Measurements from ENCODE around the gene DUSP11.
"Not testable (repeated sequence)": the region's sequence is repeated elsewhere in the genome, so short reads cannot be mapped to it uniquely, and the experiment has no call there.

DUSP11 gene

DNA sequence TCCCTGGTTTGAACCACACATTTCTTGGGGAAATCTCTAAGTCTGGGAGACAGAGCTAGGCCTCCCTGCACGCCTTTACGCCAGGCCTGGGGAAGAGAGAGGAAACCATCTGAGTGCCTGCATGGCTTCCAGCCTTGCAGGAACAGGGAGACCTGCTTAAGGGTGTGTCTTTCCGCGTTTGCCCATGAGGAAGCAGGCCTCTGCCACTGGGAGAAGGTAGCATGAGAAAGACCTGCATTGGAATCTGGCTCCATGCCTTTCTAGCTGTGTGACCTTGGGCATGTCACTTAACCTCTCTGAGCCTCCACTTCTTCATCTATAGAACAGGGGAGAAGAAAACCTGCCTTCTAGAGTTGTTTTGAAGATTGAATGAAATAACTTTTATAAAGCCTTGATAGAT, 62.2 kb downstream of the DUSP11 start:
- not testable (repeated sequence) for DNase-seq (ENCODE audit: low read depth)

DNA sequence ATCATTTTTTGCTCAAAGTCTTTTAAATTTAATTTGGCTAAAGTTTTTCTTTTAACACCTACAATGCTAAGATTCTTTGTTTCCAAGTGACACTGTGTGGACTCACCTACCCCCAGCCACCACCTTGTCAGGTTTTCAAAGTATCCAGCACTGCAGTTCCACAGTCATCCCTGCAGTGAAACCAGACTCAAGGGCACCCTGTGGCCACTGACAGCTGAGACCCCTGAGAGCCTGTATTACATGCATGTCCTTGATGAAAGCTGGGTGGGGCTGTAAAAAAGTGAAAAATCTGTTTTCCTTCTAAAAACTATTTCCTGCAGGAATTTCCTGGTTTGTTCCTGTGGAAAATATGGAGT, 62.7 kb downstream of the DUSP11 start:
- DNase-seq (ENCODE audit: low read depth), result no peak

DNA sequence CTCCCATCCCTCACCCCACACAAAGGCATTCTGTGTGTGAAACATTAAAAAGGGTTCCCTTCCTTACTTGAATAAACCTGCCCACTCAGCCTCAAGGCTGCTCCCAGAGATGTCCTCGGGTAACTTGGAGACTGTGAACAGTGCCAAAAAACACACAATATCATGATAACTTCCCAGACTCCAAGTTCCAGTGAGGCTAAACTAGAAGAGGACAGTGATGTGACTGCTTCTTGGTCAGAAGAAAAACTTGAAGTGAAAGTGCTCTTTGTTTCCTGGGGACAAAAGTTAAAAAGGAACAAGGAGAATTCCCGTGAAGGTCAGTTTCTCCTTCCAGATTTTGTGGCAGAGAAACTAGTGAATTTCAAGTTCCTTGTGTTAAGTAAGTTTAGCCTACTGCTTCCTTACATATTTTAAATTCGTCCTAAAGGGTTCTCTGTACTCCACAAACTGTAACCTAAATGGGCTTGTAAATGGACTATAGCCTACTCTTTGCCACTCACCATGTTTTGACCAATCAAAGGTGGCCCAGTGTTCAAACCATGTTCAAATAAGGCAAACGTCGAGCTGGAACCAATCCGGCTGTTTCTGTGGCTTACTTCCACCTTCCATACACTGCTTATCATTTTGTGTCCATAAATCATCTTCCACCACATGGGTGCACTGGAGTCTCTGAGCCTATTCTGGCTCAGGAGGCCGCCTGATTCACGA, 63.2 kb downstream of the DUSP11 start:
- no peak for DNase-seq (ENCODE audit: low read depth)

DNA sequence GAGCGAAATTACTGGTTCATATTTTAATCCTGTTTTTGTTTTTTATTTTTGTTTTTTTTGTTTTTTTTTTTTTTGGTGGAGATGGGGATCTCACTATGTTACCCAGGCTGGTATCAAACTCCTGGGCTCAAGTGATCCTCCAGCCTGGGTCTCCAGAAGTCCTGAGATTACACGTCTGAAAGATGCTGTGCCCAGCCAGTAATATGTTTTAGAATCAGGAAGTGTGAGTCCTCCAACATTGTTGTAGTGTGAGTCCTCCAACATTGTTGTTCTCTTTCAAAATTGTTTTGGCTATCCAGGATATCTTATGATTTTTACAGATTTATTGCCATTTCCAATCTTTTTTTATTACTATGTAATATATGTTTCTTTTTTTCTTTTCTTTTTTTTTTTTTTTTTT, 65.8 kb downstream of the DUSP11 start:
- no peak for DNase-seq (ENCODE audit: low read depth)
